Vagina (tissue), 2 donors: ENCODE results near the gene OLFML2A.

Experiments
- POLR2A ChIP-seq, 2 donors: fragments of 450-650 bp; IDR thresholded peaks; one replicate each; pipeline ENCODE4 v1.6.1; 2017; ENCODE audit warnings: antibody characterized with exemption in 2 of 2, mild to moderate bottlenecking in 2 of 2, moderate library complexity in 2 of 2
- POLR2AphosphoS5 ChIP-seq, 2 donors: sonication (generic); formaldehyde crosslinking; IDR thresholded peaks; one replicate each; pipeline ENCODE4 v1.9.0; 2017; ENCODE audit warnings: antibody characterized with exemption in 2 of 2, mild to moderate bottlenecking in 2 of 2, low read depth in 1 of 2; ENCODE audit not compliant: insufficient read depth in 1 of 2
- TF ChIP-seq, protein P1 (sequence below), 3 experiments: fragments of 450-650 bp in 2 of 3; fragments of 200-600 bp in 1 of 3; sonication (generic) in 1 of 3; IDR thresholded peaks; one replicate each; pipeline ENCODE4 v1.5.1; 2017 to 2019; ENCODE audit warnings: antibody characterized with exemption in 3 of 3, mild to moderate bottlenecking in 2 of 3, moderate library complexity in 2 of 3

DNA sequence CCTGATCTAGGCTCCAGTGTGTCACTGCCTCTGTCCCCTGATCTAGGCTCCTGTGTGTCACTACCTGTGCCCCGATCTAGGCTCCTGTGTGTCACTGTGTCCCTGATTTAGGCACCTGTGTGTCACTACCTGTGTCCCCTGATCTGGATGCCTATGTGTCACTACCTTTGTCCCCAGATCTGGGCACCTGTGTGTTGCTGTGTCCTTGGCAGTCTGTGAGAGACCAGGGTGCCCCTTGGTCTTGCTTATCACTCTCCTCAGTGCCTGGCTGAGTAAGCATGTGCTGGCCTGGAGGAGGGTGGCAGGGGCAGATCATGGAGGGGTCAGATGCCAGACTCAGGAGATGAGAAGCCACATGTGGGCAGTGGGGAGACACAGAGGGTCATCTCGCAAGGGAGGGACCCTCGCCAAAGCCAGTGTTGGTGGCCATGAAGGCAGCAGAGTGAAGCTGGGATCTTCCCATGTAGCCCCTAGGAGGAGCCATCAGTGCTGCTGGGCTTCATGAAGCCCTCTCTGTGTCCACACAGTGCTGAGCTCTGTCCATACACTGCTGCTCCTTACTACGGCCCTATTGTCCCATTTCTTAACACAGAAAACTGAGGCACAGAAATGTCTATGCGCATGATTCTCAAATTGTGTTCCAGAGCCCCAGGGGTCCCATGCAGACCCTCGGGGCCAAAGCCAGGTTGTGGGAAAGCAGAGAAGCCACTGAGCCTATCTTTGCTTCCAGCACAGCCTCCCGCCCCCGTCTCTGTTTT lies 15.5 kb downstream of the OLFML2A start:
- TF ChIP-seq, protein P1, sequence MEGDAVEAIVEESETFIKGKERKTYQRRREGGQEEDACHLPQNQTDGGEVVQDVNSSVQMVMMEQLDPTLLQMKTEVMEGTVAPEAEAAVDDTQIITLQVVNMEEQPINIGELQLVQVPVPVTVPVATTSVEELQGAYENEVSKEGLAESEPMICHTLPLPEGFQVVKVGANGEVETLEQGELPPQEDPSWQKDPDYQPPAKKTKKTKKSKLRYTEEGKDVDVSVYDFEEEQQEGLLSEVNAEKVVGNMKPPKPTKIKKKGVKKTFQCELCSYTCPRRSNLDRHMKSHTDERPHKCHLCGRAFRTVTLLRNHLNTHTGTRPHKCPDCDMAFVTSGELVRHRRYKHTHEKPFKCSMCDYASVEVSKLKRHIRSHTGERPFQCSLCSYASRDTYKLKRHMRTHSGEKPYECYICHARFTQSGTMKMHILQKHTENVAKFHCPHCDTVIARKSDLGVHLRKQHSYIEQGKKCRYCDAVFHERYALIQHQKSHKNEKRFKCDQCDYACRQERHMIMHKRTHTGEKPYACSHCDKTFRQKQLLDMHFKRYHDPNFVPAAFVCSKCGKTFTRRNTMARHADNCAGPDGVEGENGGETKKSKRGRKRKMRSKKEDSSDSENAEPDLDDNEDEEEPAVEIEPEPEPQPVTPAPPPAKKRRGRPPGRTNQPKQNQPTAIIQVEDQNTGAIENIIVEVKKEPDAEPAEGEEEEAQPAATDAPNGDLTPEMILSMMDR (IDR thresholded peaks at IDR 0.05): no peak
- TF ChIP-seq POLR2A (IDR thresholded peaks at IDR 0.05) (no peak), POLR2AphosphoS5 (IDR thresholded peaks at IDR 0.05; ENCODE audit: insufficient read depth in 1 of 2, low read depth in 1 of 2) (no peak)
